ENCODE measurements around the gene RNF169. TPM values are rescaled to one million over a fixed set of nuclear protein-coding genes. Genes with fewer than 3 reads are reported as not detected.
A peak's percentile ranks its signal among the peaks of the same experiment; 100 is the strongest.

The RNF169 gene
- total and polyA plus RNA-seq, 9 of the 15 experiments (the other 6 are each of a cell fraction or from before 2014, with no cell fraction given), result 0.68 to 18.1 (median 10.1) TPM

GRCh38 chr11:74749127-74749964 is 697 bp downstream of the RNF169 start (continued):
- 0 out of 2 replicates have a peak, but pooled peaks have one; percentile 75 for TF ChIP-seq GATAD2B (IDR thresholded peaks at IDR 0.05; ENCODE audit: borderline replicate concordance)
- TF ChIP-seq, protein P1, sequence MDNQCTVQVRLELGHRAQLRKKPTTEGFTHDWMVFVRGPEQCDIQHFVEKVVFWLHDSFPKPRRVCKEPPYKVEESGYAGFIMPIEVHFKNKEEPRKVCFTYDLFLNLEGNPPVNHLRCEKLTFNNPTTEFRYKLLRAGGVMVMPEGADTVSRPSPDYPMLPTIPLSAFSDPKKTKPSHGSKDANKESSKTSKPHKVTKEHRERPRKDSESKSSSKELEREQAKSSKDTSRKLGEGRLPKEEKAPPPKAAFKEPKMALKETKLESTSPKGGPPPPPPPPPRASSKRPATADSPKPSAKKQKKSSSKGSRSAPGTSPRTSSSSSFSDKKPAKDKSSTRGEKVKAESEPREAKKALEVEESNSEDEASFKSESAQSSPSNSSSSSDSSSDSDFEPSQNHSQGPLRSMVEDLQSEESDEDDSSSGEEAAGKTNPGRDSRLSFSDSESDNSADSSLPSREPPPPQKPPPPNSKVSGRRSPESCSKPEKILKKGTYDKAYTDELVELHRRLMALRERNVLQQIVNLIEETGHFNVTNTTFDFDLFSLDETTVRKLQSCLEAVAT (IDR thresholded peaks at IDR 0.05), result 0 out of 4 replicates have a peak, but pooled peaks of 1 of the 2 experiments have one; percentile 56
- TF ChIP-seq, protein P2, sequence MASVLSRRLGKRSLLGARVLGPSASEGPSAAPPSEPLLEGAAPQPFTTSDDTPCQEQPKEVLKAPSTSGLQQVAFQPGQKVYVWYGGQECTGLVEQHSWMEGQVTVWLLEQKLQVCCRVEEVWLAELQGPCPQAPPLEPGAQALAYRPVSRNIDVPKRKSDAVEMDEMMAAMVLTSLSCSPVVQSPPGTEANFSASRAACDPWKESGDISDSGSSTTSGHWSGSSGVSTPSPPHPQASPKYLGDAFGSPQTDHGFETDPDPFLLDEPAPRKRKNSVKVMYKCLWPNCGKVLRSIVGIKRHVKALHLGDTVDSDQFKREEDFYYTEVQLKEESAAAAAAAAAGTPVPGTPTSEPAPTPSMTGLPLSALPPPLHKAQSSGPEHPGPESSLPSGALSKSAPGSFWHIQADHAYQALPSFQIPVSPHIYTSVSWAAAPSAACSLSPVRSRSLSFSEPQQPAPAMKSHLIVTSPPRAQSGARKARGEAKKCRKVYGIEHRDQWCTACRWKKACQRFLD (CRISPR knock-in tag; IDR thresholded peaks at IDR 0.05), result no peak; the same call in 1 of the 2 replicates
- TF ChIP-seq KHSRP (IDR thresholded peaks at IDR 0.05), result no peak
- TF ChIP-seq ZNF75A (CRISPR knock-in tag; IDR thresholded peaks at IDR 0.05), result no peak
- no peak; the same call in 1 of the 2 replicates for TF ChIP-seq MTA3 (IDR thresholded peaks at IDR 0.05; ENCODE audit: borderline replicate concordance)
- TF ChIP-seq FOSL1 (tag; conservative IDR thresholded peaks at IDR 0.05), result peak; percentile 52
- TF ChIP-seq NFIX (CRISPR knock-in tag; IDR thresholded peaks at IDR 0.05; ENCODE audit: low read depth), result no peak
- TF ChIP-seq PHF21A (IDR thresholded peaks at IDR 0.05; ENCODE audit: borderline replicate concordance, low read depth), result no peak
- TF ChIP-seq MEF2A (IDR thresholded peaks at IDR 0.05; ENCODE audit: control insufficient read depth, low read depth, low read length), result no peak
- no peak for TF ChIP-seq MCM7 (IDR thresholded peaks at IDR 0.05)
- TF ChIP-seq FOS (IDR thresholded peaks at IDR 0.05; ENCODE audit: extremely low read depth, insufficient read length), result no peak
- no peak for TF ChIP-seq TSHZ1 (CRISPR knock-in tag; IDR thresholded peaks at IDR 0.05)
- TF ChIP-seq GABPB2 (CRISPR knock-in tag; conservative IDR thresholded peaks at IDR 0.05), result no peak
- peak in 1 of 2 experiments; percentile 54; a peak in 1 of 4 replicates for TF ChIP-seq ARNT (IDR thresholded peaks at IDR 0.05)
- peak; percentile 34; the same call in 1 of the 2 replicates for TF ChIP-seq FOXP1 (CRISPR knock-in tag; IDR thresholded peaks at IDR 0.05)
- no peak for TF ChIP-seq NCOA6 (IDR thresholded peaks at IDR 0.05)
- no peak for TF ChIP-seq BRD4 (IDR thresholded peaks at IDR 0.05)
- TF ChIP-seq ZNF431 (CRISPR knock-in tag; IDR thresholded peaks at IDR 0.05), result peak; percentile 77
- TF ChIP-seq CSDE1 (IDR thresholded peaks at IDR 0.05), result no peak
- TF ChIP-seq PHB2 (IDR thresholded peaks at IDR 0.05; ENCODE audit: low read depth), result no peak
- TF ChIP-seq JUNB (CRISPR knock-in tag; conservative IDR thresholded peaks at IDR 0.05), result no peak
- TF ChIP-seq BHLHE40 (IDR thresholded peaks at IDR 0.05; ENCODE audit: low read length), result no peak
- TF ChIP-seq DPF2 (IDR thresholded peaks at IDR 0.05), result no peak
- TF ChIP-seq NFE2 (IDR thresholded peaks at IDR 0.05; ENCODE audit: low read depth), result no peak
- no peak for TF ChIP-seq MCM2 (IDR thresholded peaks at IDR 0.05; ENCODE audit: low read depth)

All from K562 (cell line).